SK-N-MC (cell line): Measurements from ENCODE around the gene GRAP2.

ENCODE experiments used
- EZH2 ChIP-seq: fragments of 200-600 bp; sonication (generic); IDR thresholded peaks from one replicate; pipeline ENCODE4 v1.6.1; 2017; ENCODE audit warnings: antibody characterized with exemption
- POLR2AphosphoS5 ChIP-seq: IDR thresholded peaks from 2 replicates; pipeline ENCODE4 v1.6.1; 2012; ENCODE audit warnings: mild to moderate bottlenecking, low read depth, low read length, borderline replicate concordance

GRCh38 chr22:39991159-39991860 lies 90.4 kb downstream of the GRAP2 start:
- no peak for TF ChIP-seq EZH2
- TF ChIP-seq POLR2AphosphoS5 = no peak
